Urinary bladder (tissue), 4 donors: ENCODE measurements around the gene NEK10. TPM values are rescaled to one million over a fixed set of nuclear protein-coding genes. Genes with fewer than 3 reads are reported as not detected.
A peak's percentile ranks its signal among the peaks of the same experiment; 100 is the strongest.

Experiments
- DNase-seq: peaks from one replicate; pipeline ENCODE4 v3.0.0-alpha.2; 2015; ENCODE audit errors: extremely low spot score
- H3K27ac ChIP-seq: one replicate; pipeline ENCODE4 v1.5.1; 2013; ENCODE audit warnings: low read depth, mild to moderate bottlenecking, moderate library complexity
- H3K36me3 ChIP-seq: one replicate; pipeline ENCODE4 v1.6.1; 2013; ENCODE audit warnings: mild to moderate bottlenecking, moderate library complexity; ENCODE audit not compliant: insufficient read depth
- H3K4me1 ChIP-seq: one replicate; pipeline ENCODE4 v1.6.1; 2013; ENCODE audit warnings: mild to moderate bottlenecking, moderate library complexity; ENCODE audit not compliant: insufficient read depth
- H3K4me3 ChIP-seq: one replicate; pipeline ENCODE4 v1.5.1; 2013; ENCODE audit warnings: low read depth, low read length
- WGBS: extraction: QIAGEN DNeasy Blood & Tissue Kit; methylation state at CpG from one replicate; pipeline ENCODE4 v1.1.7; 2013; 5-methylcytosine and 5-hydroxymethylcytosine counted together
- polyA plus RNA-seq: library from polyadenylated mRNA; stranded (reverse); fragments of 200-250 nt; gene quantifications from one replicate; pipeline ENCODE4 v1.2.3, GENCODE V29; 2013
- total RNA-seq: library from RNA; depleted of rRNA; stranded (reverse); fragments of >200 nt; gene quantifications from one replicate; pipeline ENCODE4 v1.2.3, GENCODE V29; 2014
- donor health status: healthy with polysubstance abuse.
- donor health status: healthy.

The NEK10 gene
- total and polyA plus RNA-seq, 2 donors: 2.0 to 7.5 TPM

DNA sequence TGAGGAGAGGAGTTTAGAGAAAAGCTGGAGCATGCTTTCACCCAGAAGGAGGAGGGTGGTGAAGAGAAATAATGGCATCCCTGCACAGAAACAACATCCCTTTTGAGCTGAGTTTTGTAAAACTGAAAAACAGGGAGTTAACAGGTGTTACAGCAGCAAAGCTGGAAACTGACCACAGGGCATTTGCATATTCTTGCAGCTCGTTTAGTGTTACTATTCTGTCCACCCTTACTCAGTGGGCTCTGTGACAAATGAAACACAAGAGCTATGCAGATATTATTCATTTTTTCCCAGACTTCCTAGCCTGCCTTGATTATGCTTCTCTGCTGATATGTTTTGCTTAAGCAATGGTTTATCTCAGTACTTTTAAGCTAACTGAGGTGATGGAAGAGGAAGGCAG lies 272.0 kb downstream of the NEK10 start:
- no peak for DNase-seq
- Histone ChIP-seq H3K4me3 (no peak overlapping the region), H3K4me1 (no peaks in the 10 kb centered on the region), H3K36me3 (no peaks in the 10 kb centered on the region), H3K27ac (no peak overlapping the region)
- 72% methylated on average over 1 of the region's 1 CpG for WGBS

GRCh38 chr3:27095553-27096222 lies 273.5 kb downstream of the NEK10 start:
- Histone ChIP-seq H3K27ac (no peak overlapping the region), H3K36me3 (no peaks in the 10 kb centered on the region), H3K4me3 (no peak overlapping the region), H3K4me1 (no peaks in the 10 kb centered on the region)
- 54% methylated on average over 2 of the region's 2 CpGs for WGBS
- no peak for DNase-seq

DNA sequence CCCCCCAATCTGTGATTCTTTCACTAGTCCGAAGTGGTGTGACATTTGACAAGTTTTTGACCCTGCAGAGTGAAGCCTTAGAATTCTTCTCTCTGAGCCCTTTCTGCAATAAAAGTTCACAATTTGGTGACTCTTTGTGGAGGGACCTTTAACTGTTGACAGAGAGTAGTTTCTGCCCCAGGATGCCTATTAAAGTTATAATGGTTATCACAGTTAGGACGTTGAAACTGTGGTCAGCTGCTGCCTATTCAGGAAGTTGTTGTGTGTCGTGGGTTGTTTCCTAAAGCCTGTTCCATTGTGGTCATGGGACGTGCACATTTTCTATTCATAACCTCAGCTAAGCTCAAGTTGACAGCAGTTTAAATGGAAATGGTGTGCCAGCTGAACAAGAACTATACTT lies 274.5 kb downstream of the NEK10 start:
- Histone ChIP-seq H3K27ac (no peak overlapping the region), H3K4me3 (no peak overlapping the region), H3K36me3 (no peaks in the 10 kb centered on the region), H3K4me1 (no peaks in the 10 kb centered on the region)
- 54% methylated on average over 4 of the region's 4 CpGs for WGBS
- no peak for DNase-seq

DNA sequence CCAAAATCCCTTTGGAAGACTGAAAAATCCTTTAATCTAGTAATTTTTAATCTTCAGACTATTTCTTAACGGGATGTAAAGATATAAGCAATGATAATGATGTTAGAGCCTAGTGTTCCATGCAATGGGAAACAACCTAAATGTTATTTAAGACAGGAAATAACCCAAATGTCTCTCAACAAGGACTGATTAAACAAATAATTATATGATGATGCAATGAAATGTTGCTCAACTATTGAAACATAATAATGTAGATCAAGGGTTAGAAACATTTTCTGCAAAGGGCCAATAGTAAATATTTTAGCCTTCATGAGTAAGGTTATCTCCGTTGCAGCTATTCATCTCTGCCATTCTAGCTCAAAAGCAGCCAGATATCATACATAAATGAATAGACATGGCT lies 275.4 kb downstream of the NEK10 start:
- no peak for DNase-seq
- 41% methylated on average over 2 of the region's 2 CpGs for WGBS
- no peaks in the 10 kb centered on the region for H3K4me1 ChIP-seq
- H3K4me3 ChIP-seq: no peak overlapping the region
- no peaks in the 10 kb centered on the region for H3K36me3 ChIP-seq
- no peak overlapping the region for H3K27ac ChIP-seq

DNA sequence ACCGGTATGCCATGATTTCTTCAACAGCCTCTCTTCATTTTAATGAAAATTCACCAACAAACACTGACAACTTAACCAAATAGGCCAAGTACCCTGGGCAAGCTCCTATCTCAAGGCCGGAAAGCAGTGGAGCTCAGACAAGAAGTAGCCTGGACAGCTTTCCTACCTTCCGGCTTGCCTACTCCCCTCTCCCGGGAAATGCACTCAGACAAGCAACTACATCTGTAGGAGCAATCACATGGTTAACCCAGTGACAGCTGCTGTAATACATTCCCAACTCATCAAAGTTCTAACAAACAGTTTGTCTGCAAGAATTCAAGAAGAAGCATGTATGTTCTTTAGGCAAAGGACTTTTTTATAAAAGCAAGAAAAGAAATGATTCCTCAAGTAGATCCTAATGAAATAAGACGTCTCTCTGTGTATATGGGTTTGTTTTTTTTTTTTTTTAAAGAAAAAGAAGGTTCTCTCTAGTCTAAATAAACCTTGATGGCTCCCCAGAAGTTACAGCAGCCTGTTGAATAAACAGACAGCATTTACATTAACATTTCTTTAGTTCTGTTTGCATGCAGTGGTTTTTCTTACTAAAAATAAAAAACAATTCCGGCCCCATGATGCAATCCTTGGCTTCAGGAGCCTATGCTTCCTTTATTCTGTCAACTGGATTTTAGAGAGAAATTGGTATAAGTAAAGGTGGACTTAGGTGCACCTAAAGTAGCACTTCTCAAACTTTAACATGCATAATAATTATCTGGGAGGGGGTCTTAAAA lies 278.7 kb downstream of the NEK10 start:
- DNase-seq: no peak
- 52% methylated on average over 6 of the region's 6 CpGs for whole genome bisulfite sequencing
- Histone ChIP-seq H3K4me3 (no peak overlapping the region), H3K36me3 (no peaks in the 10 kb centered on the region), H3K27ac (no peak overlapping the region), H3K4me1 (no peaks in the 10 kb centered on the region)

DNA sequence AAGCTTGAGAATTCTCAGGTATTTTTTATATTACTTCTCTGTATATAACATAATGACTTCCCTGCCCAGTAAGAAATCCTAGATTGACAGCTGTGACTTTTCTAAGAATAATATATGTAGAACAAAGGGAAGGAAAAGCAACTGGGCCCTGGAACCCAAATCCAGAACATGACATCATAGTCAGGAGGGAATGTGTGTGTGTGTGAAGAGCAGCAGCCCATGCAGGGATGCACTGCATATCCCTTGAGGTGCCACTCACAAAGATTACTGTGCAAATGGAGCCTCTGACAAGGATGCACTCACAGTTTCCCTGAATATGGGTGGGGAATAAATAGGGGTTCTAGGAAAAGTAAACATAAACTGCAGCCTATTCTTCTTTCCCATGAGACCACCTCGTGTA lies 279.5 kb downstream of the NEK10 start:
- WGBS: 77% methylated on average over 1 of the region's 1 CpG
- Histone ChIP-seq H3K4me1 (no peaks in the 10 kb centered on the region), H3K36me3 (no peaks in the 10 kb centered on the region), H3K27ac (no peak overlapping the region), H3K4me3 (no peak overlapping the region)
- no peak for DNase-seq

DNA sequence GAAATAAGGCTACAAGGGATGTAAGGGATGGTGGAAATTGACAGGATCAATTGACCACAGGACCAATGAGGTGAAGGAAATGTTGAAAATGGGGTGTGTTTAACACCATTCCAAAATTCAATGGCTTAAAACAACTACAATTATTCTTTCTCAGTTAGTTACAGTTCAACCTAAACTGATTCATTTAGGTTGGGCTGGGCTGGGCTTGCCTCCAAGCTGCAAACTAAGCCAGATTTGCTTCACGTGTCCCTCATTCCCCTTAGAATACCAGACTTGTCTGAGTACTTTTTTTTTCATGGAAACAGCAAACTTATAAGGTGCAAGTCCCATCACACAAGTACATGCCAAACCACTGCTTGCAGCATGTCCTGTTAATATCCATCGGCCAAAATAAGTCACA lies 280.1 kb downstream of the NEK10 start:
- H3K4me3 ChIP-seq: no peak overlapping the region
- no peaks in the 10 kb centered on the region for H3K4me1 ChIP-seq
- DNase-seq: no peak
- WGBS: 34% methylated on average over 2 of the region's 2 CpGs
- no peak overlapping the region for H3K27ac ChIP-seq
- H3K36me3 ChIP-seq: no peaks in the 10 kb centered on the region

GRCh38 chr3:27085829-27086730 lies 283.1 kb downstream of the NEK10 start:
- 70% methylated on average over 5 of the region's 5 CpGs for WGBS
- Histone ChIP-seq H3K4me3 (no peak overlapping the region), H3K4me1 (no peaks in the 10 kb centered on the region), H3K27ac (no peak overlapping the region), H3K36me3 (no peaks in the 10 kb centered on the region)
- DNase-seq: peak; percentile 15

DNA sequence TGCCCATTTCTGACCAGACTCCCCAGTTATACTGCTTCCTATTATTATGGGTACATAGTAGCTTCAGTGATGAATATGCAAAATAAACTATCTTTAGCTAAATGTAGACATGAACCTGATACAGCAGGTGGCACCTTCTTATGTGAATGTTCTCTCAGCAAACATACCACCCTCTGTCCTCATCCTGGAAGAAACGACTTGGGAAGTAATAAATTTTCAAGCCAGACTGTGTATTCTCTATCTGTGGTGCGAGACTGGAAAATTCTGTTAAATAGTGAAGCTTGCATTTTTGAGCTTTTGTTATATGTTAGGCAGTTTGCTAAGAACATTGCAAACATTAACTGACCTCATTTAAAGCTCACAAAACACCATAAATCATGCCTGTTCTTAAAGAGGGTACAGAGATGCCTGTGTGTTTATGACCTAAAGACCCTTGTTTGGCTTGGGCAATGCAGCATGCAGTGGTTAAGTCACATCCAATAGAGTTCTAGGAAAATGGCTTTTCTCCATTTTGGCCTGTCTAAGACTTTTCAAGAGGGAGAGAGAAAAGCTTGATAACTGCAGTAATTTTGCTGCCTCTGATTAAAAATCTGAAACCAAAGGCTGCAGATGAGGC lies 287.1 kb downstream of the NEK10 start:
- WGBS: 39% methylated on average over 2 of the region's 2 CpGs
- Histone ChIP-seq H3K36me3 (no peaks in the 10 kb centered on the region), H3K4me1 (no peaks in the 10 kb centered on the region), H3K4me3 (no peak overlapping the region), H3K27ac (no peak overlapping the region)
- DNase-seq: no peak

DNA sequence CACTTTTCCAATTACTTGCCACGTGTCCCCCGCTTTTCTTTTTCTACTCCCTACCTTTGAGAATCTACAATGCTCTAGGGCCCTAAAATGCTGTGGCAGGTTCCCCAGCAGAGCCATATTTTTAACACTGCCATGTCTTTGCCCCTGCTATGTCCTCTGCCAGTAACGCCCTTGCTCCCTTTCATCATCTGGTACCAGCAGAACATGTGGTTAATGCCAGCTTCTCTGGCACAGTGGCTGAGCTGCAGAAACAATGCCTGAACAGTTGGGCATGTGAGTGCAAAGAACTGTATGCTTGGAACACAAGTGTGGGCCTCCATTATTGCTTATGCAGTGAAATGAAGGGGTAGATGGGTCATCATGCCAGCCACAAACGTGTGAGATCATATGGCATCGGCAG lies 287.6 kb downstream of the NEK10 start:
- no peaks in the 10 kb centered on the region for H3K4me1 ChIP-seq
- 74% methylated on average over 5 of the region's 5 CpGs for WGBS
- no peak for DNase-seq
- H3K36me3 ChIP-seq: no peaks in the 10 kb centered on the region
- no peak overlapping the region for H3K4me3 ChIP-seq
- H3K27ac ChIP-seq: no peak overlapping the region

DNA sequence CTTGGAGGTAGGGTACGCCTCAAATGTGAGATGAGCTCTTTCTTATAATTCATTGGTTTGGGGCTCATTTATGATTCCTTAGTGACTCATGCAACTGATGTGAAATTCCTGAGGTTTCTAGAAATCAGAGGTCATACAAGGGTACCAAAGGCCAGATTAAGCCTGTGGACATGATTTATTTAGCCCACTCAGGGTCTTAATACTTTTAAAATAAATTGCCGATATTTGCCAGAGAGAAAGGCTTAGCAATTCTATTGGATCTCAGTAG lies 289.0 kb downstream of the NEK10 start:
- WGBS: 80% methylated on average over 2 of the region's 2 CpGs
- Histone ChIP-seq H3K4me3 (no peak overlapping the region), H3K36me3 (no peaks in the 10 kb centered on the region), H3K27ac (no peak overlapping the region), H3K4me1 (no peaks in the 10 kb centered on the region)
- no peak for DNase-seq

DNA sequence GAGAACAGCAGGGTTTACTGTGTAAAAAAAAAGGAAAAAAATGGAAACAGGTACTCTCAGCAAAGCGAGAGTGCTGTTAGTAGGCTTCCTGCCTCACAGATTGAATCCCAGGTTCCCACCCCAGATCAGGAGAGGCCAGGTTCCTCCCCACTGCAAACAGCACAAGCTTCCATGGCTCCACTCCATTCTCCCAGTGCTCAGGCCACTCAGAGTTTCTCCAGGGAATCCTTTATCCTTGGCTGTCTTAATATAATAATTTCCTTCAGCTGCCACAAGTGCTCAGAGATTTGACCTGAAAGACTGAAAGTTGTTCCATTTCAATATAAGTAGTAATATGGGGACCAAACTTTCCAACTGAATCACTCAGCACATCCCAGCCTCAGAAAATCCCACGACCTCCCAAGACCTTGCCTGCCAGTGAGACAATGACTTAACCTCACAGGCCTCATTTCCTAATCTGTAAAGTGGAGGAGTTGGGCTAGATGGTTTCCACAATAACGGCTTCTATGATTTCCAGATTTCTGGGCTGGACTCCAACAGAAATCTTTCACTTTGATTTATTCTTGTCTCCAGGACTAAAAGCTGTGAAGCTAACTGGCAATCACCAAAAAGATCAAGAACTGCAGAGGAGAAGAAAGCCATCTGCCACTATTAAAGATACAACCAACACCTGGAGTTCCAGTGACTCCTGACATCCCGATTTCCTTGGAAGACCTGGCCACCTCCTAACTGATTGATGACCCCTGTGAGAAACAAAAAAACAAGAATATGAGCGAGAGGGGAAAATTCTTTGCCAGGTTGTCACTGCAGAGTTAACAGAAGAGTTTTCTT lies 289.5 kb downstream of the NEK10 start:
- Histone ChIP-seq H3K27ac (no peak overlapping the region), H3K36me3 (no peaks in the 10 kb centered on the region), H3K4me3 (no peak overlapping the region), H3K4me1 (no peaks in the 10 kb centered on the region)
- DNase-seq: peak; percentile 36
- WGBS: 63% methylated on average over 5 of the region's 5 CpGs
